Measurements from ENCODE around the gene IKBKE.

- TF ChIP-seq, protein P1, sequence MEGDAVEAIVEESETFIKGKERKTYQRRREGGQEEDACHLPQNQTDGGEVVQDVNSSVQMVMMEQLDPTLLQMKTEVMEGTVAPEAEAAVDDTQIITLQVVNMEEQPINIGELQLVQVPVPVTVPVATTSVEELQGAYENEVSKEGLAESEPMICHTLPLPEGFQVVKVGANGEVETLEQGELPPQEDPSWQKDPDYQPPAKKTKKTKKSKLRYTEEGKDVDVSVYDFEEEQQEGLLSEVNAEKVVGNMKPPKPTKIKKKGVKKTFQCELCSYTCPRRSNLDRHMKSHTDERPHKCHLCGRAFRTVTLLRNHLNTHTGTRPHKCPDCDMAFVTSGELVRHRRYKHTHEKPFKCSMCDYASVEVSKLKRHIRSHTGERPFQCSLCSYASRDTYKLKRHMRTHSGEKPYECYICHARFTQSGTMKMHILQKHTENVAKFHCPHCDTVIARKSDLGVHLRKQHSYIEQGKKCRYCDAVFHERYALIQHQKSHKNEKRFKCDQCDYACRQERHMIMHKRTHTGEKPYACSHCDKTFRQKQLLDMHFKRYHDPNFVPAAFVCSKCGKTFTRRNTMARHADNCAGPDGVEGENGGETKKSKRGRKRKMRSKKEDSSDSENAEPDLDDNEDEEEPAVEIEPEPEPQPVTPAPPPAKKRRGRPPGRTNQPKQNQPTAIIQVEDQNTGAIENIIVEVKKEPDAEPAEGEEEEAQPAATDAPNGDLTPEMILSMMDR (IDR thresholded peaks at IDR 0.05; ENCODE audit: control extremely low read depth in 1 of 3, insufficient read depth in 1 of 3, low read depth in 1 of 3, low read length in 3 of 3): no peak
- no peak for TF ChIP-seq YY1 (IDR thresholded peaks at IDR 0.05; ENCODE audit: low read depth, low read length)
- TF ChIP-seq ATF2 (IDR thresholded peaks at IDR 0.05; ENCODE audit: low read length): no peak
- TF ChIP-seq CBX5 (IDR thresholded peaks at IDR 0.05; ENCODE audit: low read depth, low read length): no peak
Observed at GRCh38 chr1:206464456-206464964, 5.8 kb upstream of the IKBKE start.

All from H1 (cell line).